ENCODE results near the gene GAREM1. TPM values are rescaled to one million over a fixed set of nuclear protein-coding genes. Genes with fewer than 3 reads are reported as not detected.

GAREM1 gene
- total RNA-seq, 4 donors from 2014 or later, result 42.9 to 70.8 (median 52.6) TPM

DNA sequence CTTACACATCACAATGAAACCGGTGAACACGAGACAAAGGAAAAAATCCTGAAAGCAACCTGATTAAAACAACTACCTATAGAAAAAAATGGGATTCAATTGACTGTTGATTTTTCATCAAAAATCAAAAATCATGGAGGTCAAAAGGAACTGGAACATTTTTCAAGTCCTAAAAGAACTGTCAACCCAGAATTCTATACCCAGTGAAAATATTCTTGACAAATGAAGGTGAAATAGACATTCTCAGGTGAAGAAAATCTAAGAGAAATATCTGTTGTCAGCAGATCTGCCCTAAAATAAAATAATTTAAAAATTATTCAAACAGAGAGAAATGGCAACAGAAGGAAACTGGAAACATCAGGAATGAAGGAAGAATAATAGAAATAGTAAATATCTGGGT, 38.9 kb downstream of the GAREM1 start:
- H3K27me3 ChIP-seq, result no peaks in the 10 kb centered on the region
- H3K27ac ChIP-seq, result no peak overlapping the region
- DNase-seq (ENCODE audit: low spot score in 2 of 2), result no peak
- H3K4me3 ChIP-seq, result no peak overlapping the region
- no peaks in the 10 kb centered on the region for H3K9me3 ChIP-seq
- TF ChIP-seq CTCF (IDR thresholded peaks at IDR 0.05) (no peak), POLR2A (IDR thresholded peaks at IDR 0.05) (no peak), EP300 (IDR thresholded peaks at IDR 0.05) (no peak), POLR2AphosphoS5 (IDR thresholded peaks at IDR 0.05) (no peak)
- no peaks in the 10 kb centered on the region for H3K36me3 ChIP-seq
- 91% methylated on average over 2 of the region's 2 CpGs for WGBS
- H3K4me1 ChIP-seq, result no peaks in the 10 kb centered on the region

DNA sequence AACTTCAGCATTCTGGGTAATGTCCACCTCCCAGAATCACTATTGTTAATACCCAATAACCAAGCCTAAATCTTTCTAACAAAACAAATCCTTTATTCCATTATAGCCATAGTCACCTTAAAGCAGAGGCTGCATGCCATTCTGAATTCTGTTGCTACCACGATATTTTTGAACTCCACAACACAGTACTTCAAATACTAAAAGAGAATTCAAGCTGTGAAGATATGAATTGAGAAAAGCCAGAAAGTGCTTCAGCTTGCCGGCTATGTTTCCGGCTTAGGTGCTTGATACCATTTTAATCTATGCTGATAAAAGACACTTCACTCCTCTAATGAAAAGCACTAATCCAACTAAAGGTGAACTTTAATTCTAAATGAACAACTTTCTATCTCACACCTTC, 41.3 kb downstream of the GAREM1 start:
- DNase-seq (ENCODE audit: low spot score in 2 of 2), result no peak
- Histone ChIP-seq H3K36me3 (no peaks in the 10 kb centered on the region), H3K4me1 (peaks cover 4% of the 10 kb centered on the region), H3K9me3 (no peaks in the 10 kb centered on the region), H3K4me3 (no peak overlapping the region), H3K27ac (no peak overlapping the region), H3K27me3 (no peaks in the 10 kb centered on the region)
- WGBS, result 89% methylated on average over 3 of the region's 3 CpGs
- TF ChIP-seq POLR2A (IDR thresholded peaks at IDR 0.05), result no peak

DNA sequence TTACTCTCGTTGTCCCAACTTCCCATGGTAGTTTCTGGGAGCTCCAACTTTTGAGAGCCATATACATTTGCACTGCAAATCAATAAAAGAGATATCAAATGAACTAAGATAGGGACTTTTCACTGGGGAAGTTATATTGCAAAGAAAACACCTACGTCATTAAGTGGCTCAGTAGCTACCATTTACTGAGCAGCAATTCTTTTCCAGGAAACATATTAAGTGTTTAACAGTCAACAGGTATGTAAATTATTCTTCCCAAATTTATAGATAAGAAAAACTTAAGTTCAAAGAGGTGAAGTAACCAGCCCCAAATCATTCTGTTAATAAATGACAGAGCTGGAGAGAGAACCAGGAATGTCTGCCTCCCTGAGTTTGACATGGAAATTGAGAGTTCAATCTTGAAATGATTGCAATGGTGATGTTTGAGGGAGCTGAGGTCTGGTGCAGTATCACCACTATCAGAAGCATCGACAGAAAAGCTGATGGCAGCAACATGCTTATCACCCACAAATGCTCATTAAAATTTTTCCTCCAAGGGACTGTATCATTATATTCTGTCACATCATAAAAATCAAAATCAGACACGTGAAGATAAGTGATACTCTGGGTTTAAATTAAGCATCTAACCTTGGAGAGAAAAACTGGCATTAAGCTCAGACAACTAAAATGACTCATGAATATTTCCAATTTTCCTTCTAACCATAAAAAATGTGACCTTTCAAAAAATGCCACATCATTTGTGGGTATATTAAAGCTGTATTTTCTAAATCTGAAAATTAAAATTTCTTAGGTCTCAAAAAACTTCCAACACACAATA, 43.4 kb downstream of the GAREM1 start:
- Histone ChIP-seq H3K4me1 (peaks cover 4% of the 10 kb centered on the region), H3K27me3 (no peaks in the 10 kb centered on the region), H3K4me3 (no peak overlapping the region), H3K36me3 (no peaks in the 10 kb centered on the region), H3K9me3 (no peaks in the 10 kb centered on the region), H3K27ac (no peak overlapping the region)
- 78% methylated on average over 4 of the region's 4 CpGs for WGBS
- DNase-seq (ENCODE audit: low spot score in 2 of 2), result no peak
- TF ChIP-seq POLR2A (IDR thresholded peaks at IDR 0.05) (no peak), CTCF (IDR thresholded peaks at IDR 0.05) (no peak), POLR2AphosphoS5 (IDR thresholded peaks at IDR 0.05) (no peak), EP300 (IDR thresholded peaks at IDR 0.05) (no peak)

GRCh38 chr18:32425466-32425865, 45.2 kb downstream of the GAREM1 start:
- Histone ChIP-seq H3K27me3 (no peaks in the 10 kb centered on the region), H3K27ac (no peak overlapping the region), H3K4me3 (no peak overlapping the region), H3K36me3 (no peaks in the 10 kb centered on the region), H3K4me1 (peaks cover 4% of the 10 kb centered on the region), H3K9me3 (no peaks in the 10 kb centered on the region)
- TF ChIP-seq POLR2A (IDR thresholded peaks at IDR 0.05) (no peak), POLR2AphosphoS5 (IDR thresholded peaks at IDR 0.05) (no peak), CTCF (IDR thresholded peaks at IDR 0.05) (no peak), EP300 (IDR thresholded peaks at IDR 0.05) (no peak)
- no peak for DNase-seq (ENCODE audit: low spot score in 2 of 2)
- WGBS, result 87% methylated on average over 1 of the region's 1 CpG

DNA sequence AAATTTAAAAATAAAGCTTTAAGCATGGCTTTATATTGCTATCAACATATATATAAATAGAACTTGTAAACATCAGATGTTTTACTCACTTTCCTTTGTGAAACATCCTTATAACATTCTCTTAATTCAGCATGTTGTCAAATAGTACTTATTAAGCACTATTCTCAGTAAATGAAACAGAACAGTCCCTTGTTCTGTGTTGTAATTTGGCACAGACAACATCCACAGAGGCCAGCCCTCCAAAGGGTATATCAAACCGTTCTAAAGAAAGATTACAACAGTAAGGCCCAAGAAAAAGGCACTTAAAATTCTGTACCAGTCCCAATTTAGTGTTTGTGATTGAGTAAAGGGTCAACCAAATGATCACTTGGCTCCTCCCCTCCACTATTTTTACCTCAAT, 46.0 kb downstream of the GAREM1 start:
- DNase-seq (ENCODE audit: low spot score in 2 of 2), result no peak
- Histone ChIP-seq H3K9me3 (no peaks in the 10 kb centered on the region), H3K36me3 (no peaks in the 10 kb centered on the region), H3K4me1 (peaks cover 4% of the 10 kb centered on the region), H3K4me3 (no peak overlapping the region), H3K27me3 (no peaks in the 10 kb centered on the region), H3K27ac (no peak overlapping the region)
- 21% methylated on average over 1 of the region's 1 CpG for WGBS
- no peak for TF ChIP-seq POLR2A (IDR thresholded peaks at IDR 0.05)
- TF ChIP-seq CTCF (IDR thresholded peaks at IDR 0.05), result no peak
- no peak for TF ChIP-seq POLR2AphosphoS5 (IDR thresholded peaks at IDR 0.05)
- no peak for TF ChIP-seq EP300 (IDR thresholded peaks at IDR 0.05)
